HG03558 (cell line): Measurements from ENCODE around the gene MEDAG.

Source experiments
- ATAC-seq: cut with Tn5 transposase; IDR thresholded peaks from one replicate; pipeline ENCODE4 v1.9.1; 2021; ENCODE audit warnings: moderate number of reproducible peaks; ENCODE audit not compliant: unreplicated experiment; ENCODE audit errors: extremely low read depth

MEDAG gene

DNA sequence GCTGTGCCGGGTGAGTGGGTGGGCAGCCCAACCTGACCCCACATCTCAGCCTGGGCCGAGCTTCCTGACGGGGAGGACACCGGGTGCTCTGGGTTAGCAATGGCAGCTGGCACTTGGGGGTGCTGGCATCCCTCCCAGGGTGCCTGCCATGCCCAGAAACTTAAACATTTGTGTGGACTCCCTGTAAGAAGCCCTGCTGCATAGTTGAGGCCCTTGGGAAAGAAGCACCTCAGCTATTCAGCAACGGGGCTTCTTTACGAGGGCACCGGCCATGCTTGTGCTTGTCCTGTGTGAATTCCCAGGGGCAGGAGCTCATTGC is 33.8 kb upstream of the MEDAG start:
- no peak for ATAC-seq

DNA sequence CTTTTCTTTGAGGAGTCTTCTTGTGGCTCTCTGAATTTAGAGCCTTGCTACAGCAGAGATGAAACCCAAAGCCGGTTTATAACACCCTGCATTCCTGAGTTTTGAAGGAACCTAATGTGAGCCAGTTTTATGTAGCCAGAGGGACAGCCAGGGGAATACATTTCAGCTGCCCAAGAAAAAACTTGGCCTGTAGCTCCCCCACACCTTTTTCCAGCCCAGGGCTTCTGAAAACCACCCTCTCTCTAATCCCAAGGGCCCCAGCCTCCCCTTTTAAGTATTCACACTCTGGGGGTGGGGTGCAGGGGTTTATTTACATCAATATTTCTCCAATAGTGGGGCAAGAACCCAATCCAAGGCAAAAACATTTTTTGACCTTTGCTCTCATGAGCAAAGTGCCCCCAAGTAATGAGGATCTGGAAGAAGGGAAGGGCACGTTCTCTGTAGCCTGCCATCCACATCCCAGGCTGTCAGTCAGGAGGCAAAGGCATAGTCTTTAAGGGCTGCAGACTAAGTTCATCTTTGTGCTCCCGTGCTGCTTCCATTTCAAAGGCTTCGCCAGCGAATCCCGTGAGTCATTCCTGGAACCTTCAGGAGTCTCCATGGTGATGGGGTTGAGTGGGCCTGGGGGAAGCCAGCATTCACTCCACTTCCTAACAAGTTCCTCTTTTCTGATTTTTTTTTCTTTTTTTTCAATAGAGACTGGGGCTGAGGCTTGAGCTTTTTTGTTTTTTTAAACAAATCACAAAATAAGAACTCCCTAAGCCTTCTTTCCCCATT is 33.2 kb upstream of the MEDAG start:
- no peak for ATAC-seq

DNA sequence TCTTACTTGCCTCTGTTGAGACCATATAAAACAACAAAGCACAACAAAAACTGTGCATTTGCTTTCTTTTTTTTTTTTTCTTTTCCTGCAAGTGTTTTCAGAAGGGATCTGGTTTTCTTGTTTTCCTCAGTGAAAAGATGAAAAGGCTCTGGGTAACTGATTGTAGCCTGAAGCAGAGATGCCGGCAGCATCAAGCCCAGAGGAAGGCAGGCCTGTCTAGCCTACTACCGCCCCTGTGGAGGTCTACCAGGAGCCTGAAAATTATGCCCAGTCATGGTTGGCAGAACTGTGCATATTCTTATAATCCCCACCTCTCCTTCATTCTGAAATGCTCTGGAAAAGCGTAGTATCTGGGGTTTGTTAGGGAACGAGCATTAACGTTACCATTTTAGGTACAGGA is 32.6 kb upstream of the MEDAG start:
- no peak for ATAC-seq

DNA sequence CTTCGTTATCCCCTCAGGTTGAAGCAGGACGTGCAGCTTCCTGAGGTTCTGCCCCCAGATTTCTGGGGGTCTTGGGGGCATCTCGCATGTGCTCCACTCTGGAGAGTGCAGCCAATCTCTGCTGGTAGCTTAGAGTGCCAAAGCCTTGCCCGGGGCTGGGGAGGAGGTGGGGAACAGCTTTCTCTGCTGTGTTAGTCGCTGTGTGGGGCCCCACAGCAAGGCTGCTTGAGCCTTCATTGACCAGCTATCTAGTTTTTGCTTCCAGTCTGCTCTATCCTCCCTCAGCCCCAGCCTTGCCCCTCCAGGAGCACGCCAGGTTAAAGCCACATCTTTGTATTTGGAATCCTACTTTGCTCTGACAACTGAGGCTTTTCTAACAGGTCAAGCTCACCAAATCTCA is 32.0 kb upstream of the MEDAG start:
- ATAC-seq: no peak

DNA sequence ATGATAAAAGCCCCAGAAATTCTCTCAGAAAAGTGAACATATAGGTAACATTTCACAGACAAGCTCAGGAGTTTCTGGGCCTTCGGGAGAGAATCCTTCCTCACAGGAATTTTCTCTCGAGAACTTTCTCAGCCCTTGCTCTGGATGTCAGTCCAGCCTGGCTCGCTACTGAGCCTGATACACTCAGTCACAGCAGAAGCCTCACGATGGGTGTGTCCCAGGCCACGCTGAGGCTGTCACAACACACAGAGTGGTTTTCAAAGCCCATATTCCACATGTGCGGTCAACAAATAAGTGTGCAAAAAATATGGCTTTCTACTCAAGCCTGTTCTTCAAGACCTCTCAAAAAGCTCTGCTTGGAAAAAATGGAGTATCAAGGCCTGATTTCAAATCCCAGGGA is 31.5 kb upstream of the MEDAG start:
- ATAC-seq: no peak

GRCh38 chr13:30877335-30877734 is 28.7 kb upstream of the MEDAG start:
- no peak for ATAC-seq

- ATAC-seq: no peak
These were observed 25.8 kb upstream of the MEDAG start for GRCh38 chr13:30880151-30880855.

GRCh38 chr13:30880856-30881155 is 25.3 kb upstream of the MEDAG start:
- ATAC-seq: no peak

DNA sequence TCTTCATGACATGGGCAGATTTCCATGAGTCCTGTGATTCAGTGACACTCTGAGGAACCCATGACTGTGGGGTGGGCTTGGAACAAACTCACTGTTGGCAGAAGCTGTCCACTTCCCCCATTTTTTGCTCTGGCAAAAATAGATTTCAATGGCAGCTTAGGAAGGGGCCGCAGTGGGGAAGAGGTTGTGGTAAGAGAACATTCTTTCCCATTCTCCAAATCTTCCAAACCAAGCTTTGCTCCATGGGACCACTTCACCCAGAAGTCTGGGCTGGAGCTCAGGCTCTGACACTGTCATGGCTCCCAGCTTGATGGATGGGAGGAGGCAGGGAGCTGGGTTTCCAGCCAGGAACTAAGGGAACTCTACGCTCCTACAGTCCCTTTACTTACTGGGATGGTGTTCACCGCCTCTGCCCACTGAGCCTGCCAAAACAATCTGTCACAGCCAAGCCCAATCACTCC is 24.9 kb upstream of the MEDAG start:
- ATAC-seq: no peak

DNA sequence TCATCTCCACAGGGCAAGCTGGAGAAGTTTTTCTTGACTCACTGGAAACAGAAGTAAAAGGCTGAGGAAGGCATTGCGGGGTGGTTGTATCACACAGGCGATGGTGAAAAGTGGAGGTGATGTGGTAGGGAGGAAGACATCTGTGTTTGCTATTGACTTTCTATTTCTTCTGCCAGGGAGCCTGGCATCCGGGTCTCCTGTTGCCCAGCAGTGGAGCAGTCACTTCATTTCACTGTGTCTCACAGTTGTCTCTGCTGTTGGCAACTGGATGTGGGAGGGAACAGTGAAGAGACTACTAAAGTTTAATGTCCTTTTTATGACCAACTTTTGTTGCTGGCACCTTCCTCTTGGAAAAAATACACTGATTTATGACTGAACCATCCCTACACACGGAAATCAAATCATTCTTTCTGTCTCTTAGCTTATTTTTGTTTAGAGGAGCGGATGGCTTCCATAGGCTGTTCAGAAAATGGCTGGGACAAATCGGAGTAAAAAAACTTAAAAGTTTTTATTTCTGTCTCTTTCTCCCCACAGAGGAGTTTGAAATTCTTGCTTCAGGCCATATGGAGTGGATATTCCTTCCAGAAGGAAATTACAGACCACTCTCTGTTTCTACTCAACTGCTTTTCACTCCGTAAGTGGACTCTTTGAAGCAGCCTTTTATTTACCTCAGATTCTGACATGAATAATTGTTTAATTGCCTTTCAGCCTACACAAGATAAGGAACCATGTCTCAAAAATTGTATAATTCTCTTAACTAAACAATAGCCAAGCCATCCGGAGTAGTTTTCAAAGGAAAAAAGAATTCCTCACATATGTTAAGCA is 23.8 kb upstream of the MEDAG start:
- no peak for ATAC-seq

DNA sequence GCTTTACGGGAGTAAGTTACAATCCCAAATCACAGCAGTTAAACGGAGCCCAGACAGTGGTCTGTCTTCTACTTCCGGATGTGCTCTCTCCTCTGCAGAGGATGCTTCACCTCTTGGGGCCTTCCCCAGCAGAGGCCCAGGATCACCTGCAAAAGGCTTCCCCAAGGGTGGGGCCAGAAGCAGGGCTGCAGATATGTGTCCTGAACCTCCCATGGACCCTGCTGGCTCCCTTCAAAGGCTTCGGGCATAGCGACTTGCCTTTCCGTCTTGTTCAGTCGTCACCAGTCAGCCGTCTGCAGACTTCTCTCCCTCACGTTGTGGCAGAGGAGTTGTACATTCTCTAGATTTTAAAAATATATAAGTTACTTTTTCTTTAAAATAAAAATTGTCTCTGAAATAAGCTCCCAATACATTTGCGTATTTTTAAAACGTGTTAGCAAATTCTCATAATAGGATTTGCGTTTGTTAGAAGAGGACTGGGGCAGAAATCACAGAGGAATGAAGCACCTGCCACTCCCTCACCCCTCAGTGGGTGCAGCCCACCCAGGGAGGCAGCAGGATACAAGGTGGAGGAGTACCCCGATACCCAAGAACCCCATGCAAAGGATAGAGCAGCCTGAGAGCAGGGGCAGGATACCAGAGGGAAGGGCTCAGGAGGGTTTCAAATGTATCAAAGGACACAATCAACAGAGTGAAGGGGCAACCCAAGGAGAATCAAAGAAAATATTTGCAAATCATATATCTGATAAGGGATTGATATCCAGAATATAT is 22.9 kb upstream of the MEDAG start:
- no peak for ATAC-seq

GRCh38 chr13:30884543-30884942 is 21.5 kb upstream of the MEDAG start:
- ATAC-seq: no peak

- no peak for ATAC-seq
These were observed 16.8 kb upstream of the MEDAG start for GRCh38 chr13:30889196-30889690.

GRCh38 chr13:30892966-30893365 is 13.1 kb upstream of the MEDAG start:
- no peak for ATAC-seq

DNA sequence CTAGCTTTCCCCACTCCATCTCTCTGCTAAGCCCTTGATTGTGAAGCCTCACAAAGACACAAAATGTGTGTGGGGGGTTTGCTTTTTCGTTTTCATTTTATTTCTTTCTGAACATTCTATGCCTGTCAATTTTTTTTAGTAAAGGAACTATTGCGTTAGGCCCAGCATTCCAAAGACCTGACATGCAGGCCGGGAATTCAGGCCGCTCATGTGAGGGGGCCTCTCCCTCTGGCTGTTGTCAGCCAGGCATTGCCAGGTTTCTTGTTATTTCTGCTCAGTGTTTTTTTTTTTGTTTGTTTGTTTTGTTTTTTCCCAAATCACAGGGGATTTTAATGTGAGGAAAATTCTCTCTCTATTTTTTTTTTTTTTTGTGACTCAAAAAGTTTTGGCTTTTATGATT is 10.3 kb upstream of the MEDAG start:
- ATAC-seq: no peak

- ATAC-seq: no peak
These were observed 8.0 kb upstream of the MEDAG start for GRCh38 chr13:30898070-30898469.

GRCh38 chr13:30898678-30899241 is 7.3 kb upstream of the MEDAG start:
- ATAC-seq: no peak

- no peak for ATAC-seq
These were observed 5.6 kb upstream of the MEDAG start for GRCh38 chr13:30900436-30900835.

GRCh38 chr13:30900952-30901749 is 4.9 kb upstream of the MEDAG start:
- no peak for ATAC-seq
